Measurements from ENCODE around the gene PROSER3.

PROSER3 gene

GRCh38 chr19:35806597-35806996 is 48.6 kb downstream of the PROSER3 start:
- H3K4me3 ChIP-seq (ENCODE audit: control insufficient read depth in 1 of 7, extremely low read depth in 1 of 7, insufficient read depth in 4 of 7, low read depth in 2 of 7, low read length in 6 of 7) = no peak overlapping the region
- H3K36me3 ChIP-seq (ENCODE audit: control insufficient read depth in 4 of 4, insufficient read depth in 4 of 4, low read length in 3 of 4) = no peaks in the 10 kb centered on the region
- H3K27me3 ChIP-seq (replicated peaks in 2 of 5; ENCODE audit: control insufficient read depth in 4 of 5, insufficient read depth in 5 of 5, low read length in 4 of 5) = peaks cover 0 to 3% (median 2%) of the 10 kb centered on the region in 5 experiments
- H3K27ac ChIP-seq (ENCODE audit: insufficient read depth in 1 of 2, low read depth in 1 of 2, low read length in 2 of 2, poor library complexity in 1 of 2, severe bottlenecking in 2 of 2) = no peak overlapping the region
- H3K9me3 ChIP-seq (ENCODE audit: control extremely low read depth in 1 of 5, control insufficient read depth in 4 of 5, insufficient read depth in 2 of 5, low read depth in 1 of 5, low read length in 4 of 5) = peaks cover 0 to 14% (median 3%) of the 10 kb centered on the region in 5 experiments
- DNase-seq = no peak
- ChIA-PET CTCF (no interaction called here), POLR2A (no interaction called here)
- WGBS (ENCODE audit: insufficient coverage) = 96% methylated on average over 18 of the region's 18 CpGs
- H3K4me1 ChIP-seq (ENCODE audit: control extremely low read depth in 1 of 4, control insufficient read depth in 4 of 4, insufficient read depth in 4 of 4, low read length in 3 of 4) = peaks cover 0 to 13% (median 10%) of the 10 kb centered on the region in 4 experiments

DNA sequence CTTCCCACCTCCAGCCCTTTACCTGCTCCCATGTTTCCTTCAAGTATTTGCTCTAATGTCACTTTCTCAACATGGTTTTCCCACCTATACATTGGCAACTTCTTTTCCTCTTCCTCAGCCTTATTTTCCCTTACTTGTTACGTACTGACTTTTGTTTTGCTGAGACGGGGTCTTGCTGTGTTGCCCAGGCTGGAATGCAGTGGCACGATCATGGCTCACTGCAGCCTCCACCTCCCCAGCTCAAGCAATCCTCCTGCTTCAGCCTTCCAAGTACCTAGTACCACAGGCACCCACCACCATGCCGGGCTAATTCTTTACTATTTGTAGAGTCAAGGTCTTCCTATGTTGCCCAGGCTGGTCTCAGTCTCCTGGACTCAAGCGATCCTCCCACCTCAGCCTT is 49.7 kb downstream of the PROSER3 start:
- H3K9me3 ChIP-seq (ENCODE audit: control extremely low read depth in 1 of 5, control insufficient read depth in 4 of 5, insufficient read depth in 2 of 5, low read depth in 1 of 5, low read length in 4 of 5) = peaks cover 0 to 7% (median 0%) of the 10 kb centered on the region in 5 experiments
- CTCF ChIA-PET = interaction anchor here (1.9 kb wide), 1 partner anchor 12 kb away, joined by 7 read pairs; no protein-coding TSS in a partner anchor
- 100% methylated on average over 3 of the region's 5 CpGs for WGBS (ENCODE audit: insufficient coverage)
- no peaks in the 10 kb centered on the region for H3K36me3 ChIP-seq (ENCODE audit: control insufficient read depth in 4 of 4, insufficient read depth in 4 of 4, low read length in 3 of 4)
- H3K4me3 ChIP-seq (ENCODE audit: control insufficient read depth in 1 of 7, extremely low read depth in 1 of 7, insufficient read depth in 4 of 7, low read depth in 2 of 7, low read length in 6 of 7) = no peak overlapping the region
- H3K27ac ChIP-seq (ENCODE audit: insufficient read depth in 1 of 2, low read depth in 1 of 2, low read length in 2 of 2, poor library complexity in 1 of 2, severe bottlenecking in 2 of 2) = no peak overlapping the region
- peaks cover 0 to 10% (median 3%) of the 10 kb centered on the region in 5 experiments for H3K27me3 ChIP-seq (replicated peaks in 2 of 5; ENCODE audit: control insufficient read depth in 4 of 5, insufficient read depth in 5 of 5, low read length in 4 of 5)
- POLR2A ChIA-PET = no interaction called here
- DNase-seq = no peak
- H3K4me1 ChIP-seq (ENCODE audit: control extremely low read depth in 1 of 4, control insufficient read depth in 4 of 4, insufficient read depth in 4 of 4, low read length in 3 of 4) = peaks cover 0 to 13% (median 10%) of the 10 kb centered on the region in 4 experiments

DNA sequence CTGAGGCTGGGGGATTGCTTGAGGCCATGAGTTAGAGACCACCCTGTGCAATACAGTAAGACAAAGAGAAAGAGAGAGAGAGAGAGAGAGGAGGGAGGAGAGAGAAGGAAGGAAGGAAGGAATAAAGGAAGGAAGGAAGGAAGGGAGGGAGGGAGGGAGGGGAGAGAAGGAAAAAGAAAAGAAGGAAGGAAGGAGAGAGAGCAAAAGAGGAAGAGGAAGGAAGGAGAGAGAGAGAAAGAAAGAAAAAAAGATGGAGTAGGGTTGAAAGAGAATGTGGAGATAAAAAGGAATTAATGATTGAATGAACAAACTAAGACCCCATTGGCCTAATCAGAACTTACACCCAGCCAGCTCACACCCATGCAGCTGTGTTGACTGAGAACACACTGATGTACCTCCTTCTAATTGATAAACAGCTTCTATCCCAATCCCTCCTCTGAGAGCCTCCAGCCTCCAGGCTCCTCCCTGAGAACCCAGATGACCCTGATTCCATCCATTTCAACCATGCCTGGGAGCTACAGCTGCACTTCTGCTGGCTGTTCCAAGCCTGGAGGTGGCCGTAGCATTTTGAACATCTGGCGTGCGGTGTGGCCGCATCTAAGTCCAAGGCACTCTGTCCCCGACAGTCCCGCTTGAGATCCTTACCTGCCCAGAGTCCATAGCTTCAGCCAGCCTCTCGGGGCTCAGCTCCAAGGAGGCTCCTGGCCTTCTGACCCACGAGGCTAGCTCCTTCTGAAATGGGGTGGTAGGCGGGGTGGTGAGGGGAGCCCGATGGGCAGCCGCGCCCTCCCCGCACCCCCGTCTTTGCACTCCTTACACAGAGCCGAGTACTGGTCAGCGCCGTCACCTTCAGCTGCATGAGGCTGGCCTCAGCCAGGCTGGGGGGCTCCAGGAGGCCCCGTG is 53.6 kb downstream of the PROSER3 start:
- Histone ChIP-seq H3K4me3 (ENCODE audit: control insufficient read depth in 1 of 7, extremely low read depth in 1 of 7, insufficient read depth in 4 of 7, low read depth in 2 of 7, low read length in 6 of 7) (no peak overlapping the region), H3K36me3 (ENCODE audit: control insufficient read depth in 4 of 4, insufficient read depth in 4 of 4, low read length in 3 of 4) (no peaks in the 10 kb centered on the region), H3K27ac (ENCODE audit: insufficient read depth in 1 of 2, low read depth in 1 of 2, low read length in 2 of 2, poor library complexity in 1 of 2, severe bottlenecking in 2 of 2) (no peak overlapping the region), H3K27me3 (replicated peaks in 2 of 5; ENCODE audit: control insufficient read depth in 4 of 5, insufficient read depth in 5 of 5, low read length in 4 of 5) (peaks cover 0 to 15% (median 3%) of the 10 kb centered on the region in 5 experiments), H3K9me3 (ENCODE audit: control extremely low read depth in 1 of 5, control insufficient read depth in 4 of 5, insufficient read depth in 2 of 5, low read depth in 1 of 5, low read length in 4 of 5) (no peaks in the 10 kb centered on the region), H3K4me1 (ENCODE audit: control extremely low read depth in 1 of 4, control insufficient read depth in 4 of 4, insufficient read depth in 4 of 4, low read length in 3 of 4) (no peaks in the 10 kb centered on the region)
- WGBS (ENCODE audit: insufficient coverage) = 79% methylated on average over 17 of the region's 18 CpGs
- POLR2A ChIA-PET = no interaction called here
- DNase-seq = no peak
- CTCF ChIA-PET = no interaction called here

GRCh38 chr19:35812220-35813042 is 54.5 kb downstream of the PROSER3 start, which contains the start of gene PRODH2:
Gene PRODH2, minus strand, starts transcription at chr19:35812845. Its CDS starts 40 bp downstream, at chr19:35812805.
- WGBS (ENCODE audit: insufficient coverage) = 90% methylated on average over 25 of the region's 26 CpGs
- Histone ChIP-seq H3K27me3 (replicated peaks in 2 of 5; ENCODE audit: control insufficient read depth in 4 of 5, insufficient read depth in 5 of 5, low read length in 4 of 5) (peaks cover 0 to 16% (median 3%) of the 10 kb centered on the region in 5 experiments), H3K4me3 (ENCODE audit: control insufficient read depth in 1 of 7, extremely low read depth in 1 of 7, insufficient read depth in 4 of 7, low read depth in 2 of 7, low read length in 6 of 7) (no peak within 1 kb of the TSS), H3K27ac (ENCODE audit: insufficient read depth in 1 of 2, low read depth in 1 of 2, low read length in 2 of 2, poor library complexity in 1 of 2, severe bottlenecking in 2 of 2) (no peak within 1 kb of the TSS), H3K4me1 (ENCODE audit: control extremely low read depth in 1 of 4, control insufficient read depth in 4 of 4, insufficient read depth in 4 of 4, low read length in 3 of 4) (no peaks in the 10 kb centered on the region), H3K9me3 (ENCODE audit: control extremely low read depth in 1 of 5, control insufficient read depth in 4 of 5, insufficient read depth in 2 of 5, low read depth in 1 of 5, low read length in 4 of 5) (no peaks in the 10 kb centered on the region), H3K36me3 (ENCODE audit: control insufficient read depth in 4 of 4, insufficient read depth in 4 of 4, low read length in 3 of 4) (no peaks in the 10 kb centered on the region)
- POLR2A ChIA-PET = no interaction called here
- CTCF ChIA-PET = no interaction called here
- no peak for DNase-seq

DNA sequence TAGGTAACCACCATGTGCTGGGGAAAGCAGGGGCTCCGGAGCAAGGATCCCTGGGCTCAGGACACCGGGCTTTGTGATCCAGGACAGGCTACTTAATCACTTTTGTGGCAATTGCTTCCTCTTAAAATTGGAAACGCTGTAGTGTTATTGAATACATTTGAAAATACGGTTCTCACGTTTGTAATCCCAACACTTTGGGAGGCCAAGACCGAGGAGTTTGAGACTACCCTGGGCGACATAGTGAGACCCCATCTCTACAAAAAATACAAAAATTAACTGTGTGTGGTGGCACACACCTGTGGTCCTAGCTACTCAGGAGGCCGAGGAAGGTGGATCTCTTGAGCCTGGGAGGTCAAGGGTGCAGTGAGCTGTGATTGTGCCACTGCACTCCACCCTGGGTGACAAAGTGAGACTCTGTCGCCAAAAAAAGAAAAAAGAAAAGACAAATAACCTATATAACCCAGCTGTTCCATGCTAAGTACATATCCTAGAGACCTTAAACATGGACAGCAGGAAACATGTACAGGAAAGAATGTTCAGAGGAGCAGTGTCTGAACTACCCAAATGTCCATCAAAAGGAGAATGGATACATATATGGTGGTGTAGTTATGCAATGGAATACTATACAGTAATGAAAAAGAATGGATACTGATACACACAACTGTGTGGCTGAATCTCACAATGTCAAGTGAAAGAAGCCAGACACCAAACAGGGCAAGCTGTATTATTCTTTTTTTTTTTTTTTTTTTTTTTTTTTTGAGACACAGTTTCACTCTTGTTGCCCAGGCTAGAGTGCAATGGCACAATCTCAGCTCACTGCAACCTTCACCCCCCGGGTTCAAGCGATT is 55.3 kb downstream of the PROSER3 start:
- CTCF ChIA-PET = no interaction called here
- POLR2A ChIA-PET = no interaction called here
- Histone ChIP-seq H3K4me1 (ENCODE audit: control extremely low read depth in 1 of 4, control insufficient read depth in 4 of 4, insufficient read depth in 4 of 4, low read length in 3 of 4) (no peaks in the 10 kb centered on the region), H3K36me3 (ENCODE audit: control insufficient read depth in 4 of 4, insufficient read depth in 4 of 4, low read length in 3 of 4) (no peaks in the 10 kb centered on the region), H3K9me3 (ENCODE audit: control extremely low read depth in 1 of 5, control insufficient read depth in 4 of 5, insufficient read depth in 2 of 5, low read depth in 1 of 5, low read length in 4 of 5) (no peaks in the 10 kb centered on the region), H3K27ac (ENCODE audit: insufficient read depth in 1 of 2, low read depth in 1 of 2, low read length in 2 of 2, poor library complexity in 1 of 2, severe bottlenecking in 2 of 2) (no peak overlapping the region), H3K27me3 (replicated peaks in 2 of 5; ENCODE audit: control insufficient read depth in 4 of 5, insufficient read depth in 5 of 5, low read length in 4 of 5) (peaks cover 0 to 19% (median 3%) of the 10 kb centered on the region in 5 experiments), H3K4me3 (ENCODE audit: control insufficient read depth in 1 of 7, extremely low read depth in 1 of 7, insufficient read depth in 4 of 7, low read depth in 2 of 7, low read length in 6 of 7) (no peak overlapping the region)
- DNase-seq = no peak
- WGBS (ENCODE audit: insufficient coverage) = 100% methylated on average over 5 of the region's 11 CpGs

- H3K27ac ChIP-seq (ENCODE audit: insufficient read depth in 1 of 2, low read depth in 1 of 2, low read length in 2 of 2, poor library complexity in 1 of 2, severe bottlenecking in 2 of 2) = no peak overlapping the region
- peaks cover 0 to 30% (median 3%) of the 10 kb centered on the region in 5 experiments for H3K27me3 ChIP-seq (replicated peaks in 2 of 5; ENCODE audit: control insufficient read depth in 4 of 5, insufficient read depth in 5 of 5, low read length in 4 of 5)
- WGBS (ENCODE audit: insufficient coverage) = 62% methylated on average over 6 of the region's 6 CpGs
- peaks cover 0 to 7% (median 0%) of the 10 kb centered on the region in 4 experiments for H3K4me1 ChIP-seq (ENCODE audit: control extremely low read depth in 1 of 4, control insufficient read depth in 4 of 4, insufficient read depth in 4 of 4, low read length in 3 of 4)
- DNase-seq = no peak
- no peaks in the 10 kb centered on the region for H3K9me3 ChIP-seq (ENCODE audit: control extremely low read depth in 1 of 5, control insufficient read depth in 4 of 5, insufficient read depth in 2 of 5, low read depth in 1 of 5, low read length in 4 of 5)
- ChIA-PET POLR2A (interaction anchor here (0.6 kb wide), 1 partner anchor 84 kb away, joined by 4 read pairs; no protein-coding TSS in a partner anchor), CTCF (no interaction called here)
- no peaks in the 10 kb centered on the region for H3K36me3 ChIP-seq (ENCODE audit: control insufficient read depth in 4 of 4, insufficient read depth in 4 of 4, low read length in 3 of 4)
- no peak overlapping the region for H3K4me3 ChIP-seq (ENCODE audit: control insufficient read depth in 1 of 7, extremely low read depth in 1 of 7, insufficient read depth in 4 of 7, low read depth in 2 of 7, low read length in 6 of 7)
These were observed 58.3 kb downstream of the PROSER3 start for GRCh38 chr19:35816262-35816661.
